Measurements from ENCODE around the gene IL19.

Gene IL19

DNA sequence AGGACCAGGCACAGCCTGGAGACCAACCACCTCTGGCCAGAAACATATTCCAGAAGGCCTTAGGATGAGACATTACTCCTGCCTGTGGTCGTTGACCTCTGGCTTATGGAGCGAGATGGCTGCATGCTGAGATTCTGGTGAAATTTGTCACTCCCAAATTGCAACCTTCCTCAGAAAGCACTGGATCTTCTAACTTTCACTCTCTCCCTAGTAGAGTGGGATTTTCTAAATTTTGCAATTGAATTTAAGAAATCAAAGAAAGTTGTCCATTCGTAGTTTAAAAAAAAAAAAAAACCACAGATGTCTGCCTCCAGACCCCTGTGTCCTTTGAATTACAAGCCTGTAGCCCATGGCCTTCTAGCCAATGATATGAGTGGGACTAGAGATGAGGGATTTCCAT lies 30.3 kb downstream of the IL19 start (continued):
- TF ChIP-seq, protein P1, sequence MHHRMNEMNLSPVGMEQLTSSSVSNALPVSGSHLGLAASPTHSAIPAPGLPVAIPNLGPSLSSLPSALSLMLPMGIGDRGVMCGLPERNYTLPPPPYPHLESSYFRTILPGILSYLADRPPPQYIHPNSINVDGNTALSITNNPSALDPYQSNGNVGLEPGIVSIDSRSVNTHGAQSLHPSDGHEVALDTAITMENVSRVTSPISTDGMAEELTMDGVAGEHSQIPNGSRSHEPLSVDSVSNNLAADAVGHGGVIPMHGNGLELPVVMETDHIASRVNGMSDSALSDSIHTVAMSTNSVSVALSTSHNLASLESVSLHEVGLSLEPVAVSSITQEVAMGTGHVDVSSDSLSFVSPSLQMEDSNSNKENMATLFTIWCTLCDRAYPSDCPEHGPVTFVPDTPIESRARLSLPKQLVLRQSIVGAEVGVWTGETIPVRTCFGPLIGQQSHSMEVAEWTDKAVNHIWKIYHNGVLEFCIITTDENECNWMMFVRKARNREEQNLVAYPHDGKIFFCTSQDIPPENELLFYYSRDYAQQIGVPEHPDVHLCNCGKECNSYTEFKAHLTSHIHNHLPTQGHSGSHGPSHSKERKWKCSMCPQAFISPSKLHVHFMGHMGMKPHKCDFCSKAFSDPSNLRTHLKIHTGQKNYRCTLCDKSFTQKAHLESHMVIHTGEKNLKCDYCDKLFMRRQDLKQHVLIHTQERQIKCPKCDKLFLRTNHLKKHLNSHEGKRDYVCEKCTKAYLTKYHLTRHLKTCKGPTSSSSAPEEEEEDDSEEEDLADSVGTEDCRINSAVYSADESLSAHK (tag by site-specific recombination; IDR thresholded peaks at IDR 0.05), result no peak
- no peak for TF ChIP-seq PATZ1 (tag by site-specific recombination; IDR thresholded peaks at IDR 0.05)

- Histone ChIP-seq H3K27ac (ENCODE audit: extremely low read depth, low read depth, low read length) (no peak overlapping the region), H3K36me3 (ENCODE audit: control insufficient read depth in 2 of 2, insufficient read depth in 1 of 2, low read length in 2 of 2) (no peaks in the 10 kb centered on the region), H3K4me3 (ENCODE audit: low read depth, low read length) (no peak overlapping the region), H3K4me1 (ENCODE audit: control insufficient read depth, insufficient read depth, low read length) (no peaks in the 10 kb centered on the region), H3K9me3 (ENCODE audit: control insufficient read depth, insufficient read depth, low read depth, low read length) (no peaks in the 10 kb centered on the region)
- CTCF ChIA-PET, result no interaction called here
- TF ChIP-seq ZNF202 (tag by site-specific recombination; IDR thresholded peaks at IDR 0.05; ENCODE audit: borderline replicate concordance) (no peak), ZNF555 (tag by site-specific recombination; conservative IDR thresholded peaks at IDR 0.05) (no peak), ZNF280C (tag by site-specific recombination; IDR thresholded peaks at IDR 0.05) (no peak)
- TF ChIP-seq, protein P2, sequence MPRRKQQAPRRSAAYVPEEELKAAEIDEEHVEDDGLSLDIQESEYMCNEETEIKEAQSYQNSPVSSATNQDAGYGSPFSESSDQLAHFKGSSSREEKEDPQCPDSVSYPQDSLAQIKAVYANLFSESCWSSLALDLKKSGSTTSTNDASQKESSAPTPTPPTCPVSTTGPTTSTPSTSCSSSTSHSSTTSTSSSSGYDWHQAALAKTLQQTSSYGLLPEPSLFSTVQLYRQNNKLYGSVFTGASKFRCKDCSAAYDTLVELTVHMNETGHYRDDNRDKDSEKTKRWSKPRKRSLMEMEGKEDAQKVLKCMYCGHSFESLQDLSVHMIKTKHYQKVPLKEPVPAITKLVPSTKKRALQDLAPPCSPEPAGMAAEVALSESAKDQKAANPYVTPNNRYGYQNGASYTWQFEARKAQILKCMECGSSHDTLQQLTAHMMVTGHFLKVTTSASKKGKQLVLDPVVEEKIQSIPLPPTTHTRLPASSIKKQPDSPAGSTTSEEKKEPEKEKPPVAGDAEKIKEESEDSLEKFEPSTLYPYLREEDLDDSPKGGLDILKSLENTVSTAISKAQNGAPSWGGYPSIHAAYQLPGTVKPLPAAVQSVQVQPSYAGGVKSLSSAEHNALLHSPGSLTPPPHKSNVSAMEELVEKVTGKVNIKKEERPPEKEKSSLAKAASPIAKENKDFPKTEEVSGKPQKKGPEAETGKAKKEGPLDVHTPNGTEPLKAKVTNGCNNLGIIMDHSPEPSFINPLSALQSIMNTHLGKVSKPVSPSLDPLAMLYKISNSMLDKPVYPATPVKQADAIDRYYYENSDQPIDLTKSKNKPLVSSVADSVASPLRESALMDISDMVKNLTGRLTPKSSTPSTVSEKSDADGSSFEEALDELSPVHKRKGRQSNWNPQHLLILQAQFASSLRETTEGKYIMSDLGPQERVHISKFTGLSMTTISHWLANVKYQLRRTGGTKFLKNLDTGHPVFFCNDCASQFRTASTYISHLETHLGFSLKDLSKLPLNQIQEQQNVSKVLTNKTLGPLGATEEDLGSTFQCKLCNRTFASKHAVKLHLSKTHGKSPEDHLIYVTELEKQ (tag by site-specific recombination; IDR thresholded peaks at IDR 0.05; ENCODE audit: borderline replicate concordance), result no peak
- TF ChIP-seq, protein P3, sequence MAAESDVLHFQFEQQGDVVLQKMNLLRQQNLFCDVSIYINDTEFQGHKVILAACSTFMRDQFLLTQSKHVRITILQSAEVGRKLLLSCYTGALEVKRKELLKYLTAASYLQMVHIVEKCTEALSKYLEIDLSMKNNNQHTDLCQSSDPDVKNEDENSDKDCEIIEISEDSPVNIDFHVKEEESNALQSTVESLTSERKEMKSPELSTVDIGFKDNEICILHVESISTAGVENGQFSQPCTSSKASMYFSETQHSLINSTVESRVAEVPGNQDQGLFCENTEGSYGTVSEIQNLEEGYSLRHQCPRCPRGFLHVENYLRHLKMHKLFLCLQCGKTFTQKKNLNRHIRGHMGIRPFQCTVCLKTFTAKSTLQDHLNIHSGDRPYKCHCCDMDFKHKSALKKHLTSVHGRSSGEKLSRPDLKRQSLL (tag by site-specific recombination; IDR thresholded peaks at IDR 0.05), result no peak
- TF ChIP-seq, protein P4, sequence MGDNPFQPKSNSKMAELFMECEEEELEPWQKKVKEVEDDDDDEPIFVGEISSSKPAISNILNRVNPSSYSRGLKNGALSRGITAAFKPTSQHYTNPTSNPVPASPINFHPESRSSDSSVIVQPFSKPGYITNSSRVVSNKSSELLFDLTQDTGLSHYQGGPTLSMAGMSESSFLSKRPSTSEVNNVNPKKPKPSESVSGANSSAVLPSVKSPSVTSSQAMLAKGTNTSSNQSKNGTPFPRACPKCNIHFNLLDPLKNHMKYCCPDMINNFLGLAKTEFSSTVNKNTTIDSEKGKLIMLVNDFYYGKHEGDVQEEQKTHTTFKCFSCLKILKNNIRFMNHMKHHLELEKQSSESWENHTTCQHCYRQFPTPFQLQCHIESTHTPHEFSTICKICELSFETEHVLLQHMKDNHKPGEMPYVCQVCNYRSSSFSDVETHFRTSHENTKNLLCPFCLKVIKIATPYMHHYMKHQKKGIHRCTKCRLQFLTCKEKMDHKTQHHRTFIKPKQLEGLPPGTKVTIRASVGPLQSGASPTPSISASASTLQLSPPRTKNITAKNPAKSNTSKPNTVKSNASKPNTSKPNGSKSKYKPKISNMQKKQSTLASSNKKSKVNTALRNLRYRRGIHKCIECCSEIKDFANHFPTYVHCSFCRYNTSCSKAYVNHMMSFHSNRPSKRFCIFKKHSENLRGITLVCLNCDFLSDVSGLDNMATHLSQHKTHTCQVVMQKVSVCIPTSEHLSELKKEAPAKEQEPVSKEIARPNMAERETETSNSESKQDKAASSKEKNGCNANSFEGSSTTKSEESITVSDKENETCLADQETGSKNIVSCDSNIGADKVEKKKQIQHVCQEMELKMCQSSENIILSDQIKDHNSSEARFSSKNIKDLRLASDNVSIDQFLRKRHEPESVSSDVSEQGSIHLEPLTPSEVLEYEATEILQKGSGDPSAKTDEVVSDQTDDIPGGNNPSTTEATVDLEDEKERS (tag by site-specific recombination; IDR thresholded peaks at IDR 0.05), result no peak
- POLR2A ChIA-PET, result no interaction called here
Observed at GRCh38 chr1:206801467-206801866, 30.9 kb downstream of the IL19 start.
